ENCODE results near the gene CAB39.
"Not testable (repeated sequence)": the region's sequence is repeated elsewhere in the genome, so short reads cannot be mapped to it uniquely, and the experiment has no call there.

The CAB39 gene

GRCh38 chr2:230716588-230716987, 3.9 kb downstream of the CAB39 start:
- no peak for DNase-seq

- DNase-seq, result no peak
These were observed 5.0 kb downstream of the CAB39 start for GRCh38 chr2:230717600-230717999.

GRCh38 chr2:230719340-230719739, 6.7 kb downstream of the CAB39 start:
- no peak for DNase-seq

GRCh38 chr2:230721712-230722111, 9.1 kb downstream of the CAB39 start:
- DNase-seq, result peak; percentile 49

DNA sequence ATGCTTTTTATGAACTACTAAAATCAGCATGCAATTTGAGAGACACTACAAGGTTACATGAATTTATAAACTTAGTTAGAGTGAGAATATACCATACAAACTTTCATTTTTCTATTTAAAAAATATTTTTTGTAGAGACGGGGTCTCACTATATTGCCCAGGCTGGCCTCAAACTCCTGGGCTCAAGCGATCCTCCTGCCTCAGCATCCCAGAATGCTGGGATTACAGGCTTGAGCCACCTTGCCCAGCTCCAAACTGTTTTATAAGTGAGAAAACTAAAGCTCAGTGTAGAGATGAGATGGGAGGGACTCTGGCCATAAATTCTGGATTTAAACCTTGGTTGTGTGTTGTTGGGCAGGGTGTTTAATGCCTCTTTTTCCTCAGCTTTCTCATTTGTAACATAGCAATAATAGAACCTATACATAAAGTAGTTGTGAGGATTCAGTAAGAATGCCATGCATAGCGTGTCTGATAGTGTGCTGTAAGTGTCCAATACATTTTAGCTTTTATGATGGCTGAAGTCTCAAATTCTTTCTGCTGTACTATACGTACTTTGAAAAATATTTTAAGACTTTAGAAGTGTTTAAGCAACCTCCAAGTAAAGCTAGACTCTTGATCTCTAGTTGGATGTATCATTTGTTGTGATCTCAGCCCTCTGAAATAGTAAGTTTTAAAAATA, 9.7 kb downstream of the CAB39 start:
- no peak for DNase-seq

GRCh38 chr2:230723363-230723762, 10.7 kb downstream of the CAB39 start:
- DNase-seq, result peak; percentile 81

- not testable (repeated sequence) for DNase-seq
These were observed 12.3 kb downstream of the CAB39 start for GRCh38 chr2:230724957-230725356.

DNA sequence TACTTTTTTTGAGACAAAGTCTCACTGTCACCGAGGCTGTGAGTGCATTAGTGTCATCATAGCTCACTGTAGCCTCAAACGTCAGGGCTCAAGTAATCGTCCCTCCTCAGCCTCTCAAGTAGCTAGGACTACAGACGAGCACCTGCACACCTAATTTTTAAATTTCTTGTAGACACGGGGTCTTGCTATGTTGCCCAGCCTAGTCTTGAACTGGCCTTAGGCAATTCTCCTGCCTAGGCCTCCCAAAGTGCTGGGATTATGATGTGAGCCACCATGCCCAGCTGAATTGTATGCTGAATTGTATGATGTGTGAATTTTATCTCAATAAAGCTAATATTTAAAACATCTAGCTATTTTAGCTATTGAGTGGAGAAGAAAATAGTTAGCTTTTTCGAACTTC, 18.9 kb downstream of the CAB39 start:
- DNase-seq, result no peak

- no peak for DNase-seq
These were observed 20.3 kb downstream of the CAB39 start for GRCh38 chr2:230732914-230733401.

DNA sequence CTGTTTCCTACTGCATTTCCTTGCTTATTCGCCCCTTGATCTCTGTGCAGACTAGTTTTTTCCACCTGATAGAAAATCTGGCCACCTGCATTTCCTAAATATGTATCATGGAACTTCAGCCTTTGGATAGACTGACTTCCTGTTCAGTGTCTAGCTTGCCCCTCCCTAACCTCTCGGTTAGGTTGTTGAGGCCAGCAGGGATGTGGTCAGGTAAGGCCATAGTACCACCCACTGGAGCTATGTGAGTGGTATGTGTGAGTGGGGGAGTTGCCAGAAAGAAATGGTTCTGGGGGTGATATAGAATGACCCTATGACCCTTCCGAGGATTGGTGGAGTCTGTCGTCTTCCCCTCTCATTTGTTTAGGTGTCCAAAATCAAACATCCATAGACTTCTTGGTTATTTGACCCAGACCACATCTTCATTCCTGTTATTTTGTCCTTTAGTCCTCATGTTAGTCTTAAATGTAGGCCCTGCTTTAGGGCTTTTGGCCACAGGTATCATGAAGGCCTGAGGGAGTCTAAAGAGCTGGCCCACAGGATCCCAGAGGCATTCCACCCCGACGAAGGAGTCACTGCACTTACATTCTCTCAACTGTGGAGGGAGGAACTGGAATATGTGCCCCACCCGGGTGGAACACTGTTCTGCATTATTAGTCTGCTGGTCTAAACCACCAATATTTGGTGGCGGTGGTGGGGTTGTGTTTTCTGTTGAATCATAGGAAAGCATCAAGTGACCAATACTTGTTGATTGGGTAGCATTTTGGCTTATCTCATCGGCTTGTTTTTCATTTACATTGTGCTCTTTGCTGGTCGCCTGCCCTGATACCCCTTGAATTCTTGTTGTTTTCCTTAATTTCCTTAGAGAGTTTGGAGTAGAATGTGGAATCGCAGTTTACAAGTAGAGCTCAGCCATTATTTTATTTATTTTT, 21.9 kb downstream of the CAB39 start:
- DNase-seq, result no peak

GRCh38 chr2:230735884-230736283, 23.2 kb downstream of the CAB39 start:
- no peak for DNase-seq

- DNase-seq, result no peak
These were observed 24.7 kb downstream of the CAB39 start for GRCh38 chr2:230737300-230737699.

GRCh38 chr2:230737791-230738226, 25.2 kb downstream of the CAB39 start:
- DNase-seq, result no peak

- DNase-seq, result no peak
These were observed 25.8 kb downstream of the CAB39 start for GRCh38 chr2:230738391-230738811.

DNA sequence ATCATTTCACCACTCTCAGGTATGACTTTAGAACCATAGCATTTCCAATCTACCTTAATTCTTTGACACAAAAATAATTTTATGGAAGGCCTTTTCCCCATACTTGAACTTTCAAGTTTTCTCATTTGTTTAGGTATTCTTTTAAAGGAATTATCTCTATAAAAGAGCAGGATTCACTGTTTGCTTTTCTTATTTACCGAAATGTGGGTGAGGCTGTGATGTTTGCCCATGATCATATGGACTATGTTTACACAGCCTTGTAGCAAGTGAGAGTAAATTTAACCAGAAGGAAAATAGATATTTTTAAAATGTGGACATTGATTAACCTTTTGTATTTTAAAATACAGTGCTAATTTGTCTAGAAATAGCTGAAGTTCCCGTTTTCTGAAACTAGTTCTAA, 26.3 kb downstream of the CAB39 start:
- DNase-seq, result no peak

- no peak for DNase-seq
These were observed 27.3 kb downstream of the CAB39 start for GRCh38 chr2:230739961-230740360.

GRCh38 chr2:230742781-230743180, 30.1 kb downstream of the CAB39 start:
- no peak for DNase-seq

- no peak for DNase-seq
These were observed 33.6 kb downstream of the CAB39 start for GRCh38 chr2:230746213-230746612.

DNA sequence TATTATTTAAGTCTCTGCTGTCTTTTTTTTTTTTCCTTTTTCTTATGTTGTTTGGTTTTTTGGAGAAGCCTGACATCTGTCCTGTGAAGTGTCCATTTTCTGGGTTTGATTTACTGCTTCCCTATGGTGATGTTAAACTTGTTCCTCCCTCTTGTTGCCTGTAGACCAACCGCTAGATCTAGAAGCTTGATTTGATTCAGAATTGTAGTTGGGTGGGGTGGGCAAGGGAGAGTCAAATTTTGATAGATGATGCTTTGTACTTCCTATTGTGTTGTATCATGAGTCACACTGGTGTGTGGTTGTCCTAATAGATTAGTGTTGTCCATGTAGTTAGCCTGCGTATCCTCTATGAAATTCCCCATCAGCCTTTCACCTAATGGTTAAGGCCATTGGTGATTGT, 35.4 kb downstream of the CAB39 start:
- DNase-seq, result no peak

DNA sequence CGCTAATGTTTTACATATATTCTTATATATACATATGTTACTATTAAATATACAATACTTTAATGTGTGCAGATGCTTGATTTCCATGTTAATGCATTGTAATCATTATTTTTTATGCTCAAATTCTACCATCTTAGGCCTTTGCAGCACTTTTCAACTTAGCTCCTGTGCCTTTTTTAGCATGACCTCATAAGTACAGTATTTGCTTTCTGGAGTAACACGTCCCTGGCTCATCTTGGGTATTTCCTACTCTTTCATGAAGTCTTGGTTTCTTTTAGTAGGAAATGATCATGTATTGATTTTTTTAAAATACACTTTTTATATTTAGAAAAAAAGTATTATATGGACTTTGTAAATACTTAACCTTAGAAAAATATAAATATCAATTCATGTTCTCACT, 36.5 kb downstream of the CAB39 start:
- no peak for DNase-seq

- peak; percentile 54 for DNase-seq
These were observed 38.4 kb downstream of the CAB39 start for GRCh38 chr2:230751062-230751461.

GRCh38 chr2:230754200-230754599, 41.6 kb downstream of the CAB39 start:
- DNase-seq, result no peak

GRCh38 chr2:230757476-230757875, 44.8 kb downstream of the CAB39 start:
- no peak for DNase-seq

Measured in CD4-positive, alpha-beta T cell treated with Interleukin-4 for 4 hours (primary cell).